ENCODE data around the gene RUNDC3A. TPM values are rescaled to one million over a fixed set of nuclear protein-coding genes. Genes with fewer than 3 reads are reported as not detected.

The RUNDC3A gene
- total and polyA plus RNA-seq, 2 of the 13 experiments (the other 11 are each of a cell fraction or from before 2014, with no cell fraction given) = 0.25 TPM; not detected in 1

- peak; percentile 81 for TF ChIP-seq THAP9 (CRISPR knock-in tag; IDR thresholded peaks at IDR 0.05; ENCODE audit: borderline replicate concordance)
Observed at GRCh38 chr17:44345454-44346026, 37.1 kb downstream of the RUNDC3A start (continued).

- peaks cover 4% of the 10 kb centered on the region for H3K79me2 ChIP-seq (ENCODE audit: insufficient read depth, low read length)
- in situ Hi-C loops (cut with HindIII; ENCODE audit: extremely low pct_ligation_motif_present, low pct_unique_long_range_greater_than_20kb) (no loop called here), intact Hi-C loops (cut with micrococcal nuclease; ENCODE audit: unreplicated experiment) (no loop called here)
- peak overlapping the region; percentile 96 for H3K4me2 ChIP-seq (ENCODE audit: low read depth, low read length)
- no peak overlapping the region for H2AFZ ChIP-seq (ENCODE audit: low read length)
- peak overlapping the region; percentile 86 to 99 (median 95) for H3K4me3 ChIP-seq (replicated peaks in 1 of 3; ENCODE audit: insufficient read depth in 1 of 3, low read depth in 2 of 3, low read length in 3 of 3)
- H3K36me3 ChIP-seq (replicated peaks in 1 of 2; ENCODE audit: control insufficient read depth in 1 of 2, insufficient read depth in 2 of 2, low read length in 2 of 2) = peaks cover 0 to 13% of the 10 kb centered on the region in 2 experiments; a peak in 4 of 5 replicates
- H3K9me3 ChIP-seq (ENCODE audit: low read length) = no peaks in the 10 kb centered on the region
- 82% methylated on average over 12 of the region's 13 CpGs for WGBS (ENCODE audit: low lambda C conversion rate)
- peaks cover 0 to 10% of the 10 kb centered on the region in 2 experiments; a peak in 1 of 5 replicates for H3K27me3 ChIP-seq (ENCODE audit: control insufficient read depth in 1 of 2, insufficient read depth in 2 of 2, low read length in 2 of 2)
- H3K4me1 ChIP-seq (ENCODE audit: insufficient read depth, low read length) = peaks cover 25% of the 10 kb centered on the region
- no peak overlapping the region; the same call in 1 of the 2 replicates for H3K9ac ChIP-seq (ENCODE audit: insufficient read depth, low read depth, low read length)
- FAIRE-seq (no peak), DNase-seq (ENCODE audit: low spot score) (no peak), ATAC-seq (no peak; the same call in 2 of the 3 replicates)
- no peaks in the 10 kb centered on the region for H4K20me1 ChIP-seq (ENCODE audit: insufficient read depth, low read length)
- ChIA-PET CTCF (ENCODE audit: low intra/inter-chr PET ratio, low total read pairs) (interaction anchor here (1.6 to 2.2 kb wide), 2 partner anchors 15 to 143 kb away, joined by 5 to 6 read pairs; no protein-coding TSS in a partner anchor), POLR2A (interaction anchor here (0.7 to 2.9 kb wide), 19 partner anchors 10 to 235 kb away, joined by 3 to 24 read pairs (median 6); partner anchors contain the start of genes FAM171A2, HDAC5, SLC25A39 and TMUB2)
- no TSS peak for BruUV-seq (replicated peaks)
- H3K27ac ChIP-seq (ENCODE audit: extremely low read length, insufficient read depth, low read length) = no peak overlapping the region
- TF ChIP-seq DZIP1 (CRISPR knock-in tag; IDR thresholded peaks at IDR 0.05) = 0 out of 2 replicates have a peak, but pooled peaks have one; percentile 52
- TF ChIP-seq ZNF414 (CRISPR knock-in tag; IDR thresholded peaks at IDR 0.05) = 0 out of 2 replicates have a peak, but pooled peaks have one; percentile 14
- no peak for TF ChIP-seq PREB (CRISPR knock-in tag; IDR thresholded peaks at IDR 0.05)
- TF ChIP-seq TBX2 (CRISPR knock-in tag; IDR thresholded peaks at IDR 0.05; ENCODE audit: borderline replicate concordance) = 0 out of 2 replicates have a peak, but pooled peaks have one; percentile 9
- TF ChIP-seq ZNF737 (CRISPR knock-in tag; IDR thresholded peaks at IDR 0.05; ENCODE audit: borderline replicate concordance) = 0 out of 2 replicates have a peak, but pooled peaks have one; percentile 76
- TF ChIP-seq ZNF30 (CRISPR knock-in tag; IDR thresholded peaks at IDR 0.05) = no peak
- TF ChIP-seq ZHX1 (CRISPR knock-in tag; IDR thresholded peaks at IDR 0.05; ENCODE audit: low read depth) = no peak
Observed at GRCh38 chr17:44346064-44346844, 37.9 kb downstream of the RUNDC3A start.
